HG02610 (cell line): ENCODE data around the gene MAD2L1BP.
"Not testable (repeated sequence)": the region's sequence is repeated elsewhere in the genome, so short reads cannot be mapped to it uniquely, and the experiment has no call there.

Experiments used
- ATAC-seq: cut with Tn5 transposase; IDR thresholded peaks from one replicate; pipeline ENCODE4 v1.9.1; 2021; ENCODE audit warnings: mild to moderate bottlenecking, moderate library complexity; ENCODE audit not compliant: unreplicated experiment

MAD2L1BP gene

GRCh38 chr6:43635387-43636307 lies at the start of gene MAD2L1BP:
Gene MAD2L1BP, plus strand, starts transcription at chr6:43635840. Its CDS starts 36 bp downstream, at chr6:43635876.
- peak; percentile 84 for ATAC-seq

GRCh38 chr6:43588194-43588593 lies 47.4 kb upstream of the MAD2L1BP start:
- no peak for ATAC-seq

- not testable (repeated sequence) for ATAC-seq
These were observed 46.1 kb upstream of the MAD2L1BP start for GRCh38 chr6:43589564-43589963.

- no peak for ATAC-seq
These were observed 41.7 kb upstream of the MAD2L1BP start for GRCh38 chr6:43593938-43594337.

- no peak for ATAC-seq
These were observed 35.0 kb upstream of the MAD2L1BP start for GRCh38 chr6:43600595-43600994.

GRCh38 chr6:43604174-43604573 lies 31.5 kb upstream of the MAD2L1BP start:
- no peak for ATAC-seq

GRCh38 chr6:43606019-43606418 lies 29.6 kb upstream of the MAD2L1BP start:
- ATAC-seq = no peak

- no peak for ATAC-seq
These were observed 27.3 kb upstream of the MAD2L1BP start for GRCh38 chr6:43608310-43608763.

- ATAC-seq = no peak
These were observed 26.8 kb upstream of the MAD2L1BP start for GRCh38 chr6:43608807-43609206.

GRCh38 chr6:43609402-43609801 lies 26.2 kb upstream of the MAD2L1BP start:
- ATAC-seq = no peak

GRCh38 chr6:43610431-43610830 lies 25.2 kb upstream of the MAD2L1BP start:
- ATAC-seq = no peak

- no peak for ATAC-seq
These were observed 21.8 kb upstream of the MAD2L1BP start for GRCh38 chr6:43613721-43614395.

- no peak for ATAC-seq
These were observed 21.3 kb upstream of the MAD2L1BP start for GRCh38 chr6:43614396-43614730.

GRCh38 chr6:43616725-43617472 lies 18.7 kb upstream of the MAD2L1BP start:
- no peak for ATAC-seq

- no peak for ATAC-seq
These were observed 14.4 kb upstream of the MAD2L1BP start for GRCh38 chr6:43621078-43621835.

- ATAC-seq = no peak
These were observed 13.8 kb upstream of the MAD2L1BP start for GRCh38 chr6:43621836-43622180.

GRCh38 chr6:43622541-43622940 lies 13.1 kb upstream of the MAD2L1BP start:
- no peak for ATAC-seq

- ATAC-seq = no peak
These were observed 11.5 kb upstream of the MAD2L1BP start for GRCh38 chr6:43623880-43624785.

- ATAC-seq = no peak
These were observed 10.8 kb upstream of the MAD2L1BP start for GRCh38 chr6:43624786-43625288.
